HG03066 (cell line): Measurements from ENCODE around the gene GRIN1.

Experiments used
- ATAC-seq: cut with Tn5 transposase; IDR thresholded peaks from one replicate; pipeline ENCODE4 v1.9.1; 2021; ENCODE audit warnings: low read depth; ENCODE audit not compliant: unreplicated experiment

Gene GRIN1

GRCh38 chr9:137161558-137162486, 22.9 kb downstream of the GRIN1 start:
- no peak for ATAC-seq

DNA sequence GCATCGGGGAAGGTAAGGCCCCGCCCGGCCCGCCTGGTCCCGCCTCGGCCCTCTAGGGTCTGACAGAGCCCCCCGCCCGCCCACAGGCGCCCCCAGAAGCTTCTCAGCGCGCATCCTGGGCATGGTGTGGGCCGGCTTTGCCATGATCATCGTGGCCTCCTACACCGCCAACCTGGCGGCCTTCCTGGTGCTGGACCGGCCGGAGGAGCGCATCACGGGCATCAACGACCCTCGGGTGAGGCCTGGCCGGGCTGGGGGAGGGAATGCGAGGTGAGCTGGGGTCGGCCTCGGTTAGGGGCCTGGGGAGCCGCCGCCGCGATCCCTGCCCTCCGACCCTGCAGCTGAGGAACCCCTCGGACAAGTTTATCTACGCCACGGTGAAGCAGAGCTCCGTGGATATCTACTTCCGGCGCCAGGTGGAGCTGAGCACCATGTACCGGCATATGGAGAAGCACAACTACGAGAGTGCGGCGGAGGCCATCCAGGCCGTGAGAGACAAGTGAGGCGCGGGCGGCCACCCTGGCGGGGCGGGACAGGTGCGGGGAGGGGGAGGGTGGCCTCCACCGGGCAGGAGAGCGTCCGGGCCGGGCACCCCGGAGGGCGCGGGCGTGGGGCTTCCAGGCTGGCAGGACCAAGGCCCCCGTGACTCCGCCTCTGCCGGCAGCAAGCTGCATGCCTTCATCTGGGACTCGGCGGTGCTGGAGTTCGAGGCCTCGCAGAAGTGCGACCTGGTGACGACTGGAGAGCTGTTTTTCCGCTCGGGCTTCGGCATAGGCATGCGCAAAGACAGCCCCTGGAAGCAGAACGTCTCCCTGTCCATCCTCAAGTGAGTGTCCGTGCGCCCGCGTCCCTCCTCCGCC, 23.8 kb downstream of the GRIN1 start:
- ATAC-seq: no peak

DNA sequence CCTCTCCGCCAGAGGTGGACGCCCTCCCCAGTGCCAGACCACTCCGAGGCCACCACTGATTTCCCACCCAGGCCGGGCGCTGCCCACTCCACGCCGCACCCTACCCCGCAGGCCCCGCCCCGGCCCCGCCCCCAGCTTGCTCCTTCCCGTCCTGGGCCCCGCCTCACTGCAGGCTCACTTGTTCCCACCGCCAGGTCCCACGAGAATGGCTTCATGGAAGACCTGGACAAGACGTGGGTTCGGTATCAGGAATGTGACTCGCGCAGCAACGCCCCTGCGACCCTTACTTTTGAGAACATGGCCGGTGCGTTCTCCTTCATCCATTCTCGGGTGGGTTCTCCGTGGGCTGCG, 24.4 kb downstream of the GRIN1 start:
- ATAC-seq: no peak

DNA sequence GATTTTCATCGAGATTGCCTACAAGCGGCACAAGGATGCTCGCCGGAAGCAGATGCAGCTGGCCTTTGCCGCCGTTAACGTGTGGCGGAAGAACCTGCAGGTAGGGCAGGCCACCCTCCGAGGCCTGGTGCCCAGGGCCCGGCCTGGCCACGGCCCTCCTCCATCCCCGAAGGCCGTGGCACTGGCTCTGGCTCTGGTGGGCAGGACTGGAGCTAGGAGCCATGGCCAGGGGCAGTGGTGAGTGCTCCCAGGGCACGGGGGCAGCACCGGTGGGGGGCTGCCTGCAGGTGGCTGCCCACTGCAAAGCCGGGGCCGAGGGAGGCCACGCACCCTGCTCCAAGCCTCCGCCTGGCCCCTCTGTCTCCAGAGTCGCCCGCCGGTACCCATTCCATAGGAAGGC, 24.9 kb downstream of the GRIN1 start:
- ATAC-seq: no peak

GRCh38 chr9:137164370-137165249, 25.7 kb downstream of the GRIN1 start:
- ATAC-seq: no peak

DNA sequence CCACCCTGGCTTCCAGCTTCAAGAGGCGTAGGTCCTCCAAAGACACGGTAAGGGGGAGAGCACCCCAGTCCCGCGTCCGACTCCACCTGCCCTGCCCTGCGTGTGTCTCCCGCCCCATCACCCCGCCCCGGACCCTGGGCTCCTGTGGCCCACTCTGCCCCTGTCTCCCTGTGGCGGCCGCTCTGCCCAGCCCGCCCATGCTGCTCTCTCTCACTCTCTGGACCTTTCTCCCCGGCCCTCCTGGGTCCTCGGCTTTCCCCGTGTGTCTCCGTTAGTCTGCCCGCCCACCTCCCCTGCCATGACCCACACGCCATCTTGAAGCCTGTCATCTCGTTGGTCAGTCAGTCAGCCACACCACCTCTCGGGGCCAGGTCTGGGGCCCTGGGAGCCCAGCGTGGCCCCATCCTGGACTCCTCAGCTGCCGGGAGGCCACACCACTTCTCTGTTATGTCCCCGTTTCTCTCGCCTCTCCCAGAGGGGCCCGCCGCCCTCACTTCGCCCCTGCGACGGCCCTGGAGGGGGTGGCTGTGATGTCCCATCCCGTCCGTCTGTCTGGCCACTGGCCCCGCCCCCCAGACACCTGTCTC, 26.4 kb downstream of the GRIN1 start:
- ATAC-seq: no peak

- no peak for ATAC-seq
Measured at GRCh38 chr9:137166380-137167229, 27.7 kb downstream of the GRIN1 start.

GRCh38 chr9:137167277-137167746, 28.4 kb downstream of the GRIN1 start:
- ATAC-seq: no peak

DNA sequence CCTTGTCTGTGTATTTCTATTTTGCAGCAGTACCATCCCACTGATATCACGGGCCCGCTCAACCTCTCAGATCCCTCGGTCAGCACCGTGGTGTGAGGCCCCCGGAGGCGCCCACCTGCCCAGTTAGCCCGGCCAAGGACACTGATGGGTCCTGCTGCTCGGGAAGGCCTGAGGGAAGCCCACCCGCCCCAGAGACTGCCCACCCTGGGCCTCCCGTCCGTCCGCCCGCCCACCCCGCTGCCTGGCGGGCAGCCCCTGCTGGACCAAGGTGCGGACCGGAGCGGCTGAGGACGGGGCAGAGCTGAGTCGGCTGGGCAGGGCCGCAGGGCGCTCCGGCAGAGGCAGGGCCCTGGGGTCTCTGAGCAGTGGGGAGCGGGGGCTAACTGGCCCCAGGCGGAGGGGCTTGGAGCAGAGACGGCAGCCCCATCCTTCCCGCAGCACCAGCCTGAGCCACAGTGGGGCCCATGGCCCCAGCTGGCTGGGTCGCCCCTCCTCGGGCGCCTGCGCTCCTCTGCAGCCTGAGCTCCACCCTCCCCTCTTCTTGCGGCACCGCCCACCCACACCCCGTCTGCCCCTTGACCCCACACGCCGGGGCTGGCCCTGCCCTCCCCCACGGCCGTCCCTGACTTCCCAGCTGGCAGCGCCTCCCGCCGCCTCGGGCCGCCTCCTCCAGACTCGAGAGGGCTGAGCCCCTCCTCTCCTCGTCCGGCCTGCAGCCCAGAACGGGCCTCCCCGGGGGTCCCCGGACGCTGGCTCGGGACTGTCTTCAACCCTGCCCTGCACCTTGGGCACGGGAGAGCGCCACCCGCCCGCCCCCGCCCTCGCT, 29.0 kb downstream of the GRIN1 start:
- no peak for ATAC-seq

GRCh38 chr9:137168573-137168903, 29.6 kb downstream of the GRIN1 start:
- no peak for ATAC-seq

GRCh38 chr9:137168904-137169856, 30.2 kb downstream of the GRIN1 start:
- ATAC-seq: no peak

- ATAC-seq: no peak
Measured at GRCh38 chr9:137169896-137170358, 31.0 kb downstream of the GRIN1 start, which contains the start of gene LRRC26. Gene LRRC26, minus strand, starts transcription at chr9:137170051. Its CDS starts 108 bp downstream, at chr9:137169943.

- no peak for ATAC-seq
Measured at GRCh38 chr9:137170486-137171148, 31.7 kb downstream of the GRIN1 start.

DNA sequence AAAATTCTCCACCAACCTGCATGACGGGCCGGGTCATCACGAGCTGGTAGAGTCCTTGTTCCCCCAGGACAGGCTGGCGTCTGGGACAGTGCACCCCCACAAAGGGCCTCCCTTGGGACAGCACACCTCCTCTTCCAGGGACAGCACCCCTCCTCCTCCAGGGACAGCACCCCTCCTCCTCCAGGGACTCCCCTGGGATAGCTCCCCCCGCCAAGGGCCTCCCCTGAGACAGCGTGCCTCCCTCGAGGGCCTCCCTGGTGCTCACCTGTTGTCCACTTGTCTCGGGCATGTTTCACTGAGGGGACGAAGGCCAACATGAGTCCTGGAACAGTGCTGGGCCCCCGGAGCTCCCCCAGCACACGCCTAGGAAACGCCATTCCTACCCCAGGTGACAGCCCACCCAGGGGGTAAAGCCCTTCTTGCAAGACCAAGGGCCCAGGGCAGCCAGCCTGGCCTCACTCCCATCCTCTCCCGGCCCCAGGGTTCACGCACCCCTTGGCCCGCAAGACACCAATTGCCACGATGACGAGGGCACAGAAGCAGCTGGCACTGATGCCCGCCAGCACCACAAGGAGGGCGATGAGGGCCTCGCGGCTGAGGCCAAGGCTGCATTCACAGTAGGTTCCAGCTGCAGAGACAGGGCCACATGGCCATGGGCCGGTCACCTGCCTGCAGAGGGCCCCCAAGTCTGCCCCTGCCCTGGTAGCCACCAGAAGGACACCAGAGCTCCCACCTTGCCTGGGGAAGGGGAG, 32.4 kb downstream of the GRIN1 start:
- ATAC-seq: no peak

- ATAC-seq: no peak
Measured at GRCh38 chr9:137172901-137173795, 34.2 kb downstream of the GRIN1 start.
